Sigmoid colon (tissue), 4 donors: ENCODE results near the gene LPP.

Experiments used
- POLR2AphosphoS5 ChIP-seq, 4 donors: sonication (generic); formaldehyde crosslinking; IDR thresholded peaks; one replicate each; pipeline ENCODE4 v1.6.1; 2017; ENCODE audit warnings: antibody characterized with exemption in 4 of 4
- TF ChIP-seq, protein P1 (sequence below), 4 experiments: fragments of 450-650 bp in 3 of 4; fragments of 200-600 bp in 1 of 4; IDR thresholded peaks; one replicate each; pipeline ENCODE4 v1.5.1; 2016 to 2019; ENCODE audit warnings: antibody characterized with exemption in 4 of 4, mild to moderate bottlenecking in 3 of 4, moderate library complexity in 2 of 4

DNA sequence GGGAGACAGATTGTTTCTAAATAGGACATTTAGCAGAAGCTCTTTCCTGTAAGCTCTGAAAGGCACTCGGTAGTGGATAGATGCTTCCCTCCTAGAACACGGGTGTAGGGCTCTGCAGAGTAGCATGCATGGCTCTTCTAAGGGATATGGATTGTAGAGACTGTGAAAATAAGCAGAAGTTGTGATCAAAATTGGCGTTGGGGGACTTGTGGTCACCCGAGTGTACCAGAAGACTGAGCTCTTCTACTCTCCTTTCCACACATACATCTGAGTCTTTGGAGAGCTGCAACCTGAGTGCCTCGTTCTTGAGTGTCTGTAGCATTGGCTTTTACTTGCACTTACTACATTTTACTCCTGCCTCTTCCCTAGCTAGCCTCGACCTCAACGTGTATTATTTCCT lies 197.7 kb downstream of the LPP start:
- TF ChIP-seq, protein P1, sequence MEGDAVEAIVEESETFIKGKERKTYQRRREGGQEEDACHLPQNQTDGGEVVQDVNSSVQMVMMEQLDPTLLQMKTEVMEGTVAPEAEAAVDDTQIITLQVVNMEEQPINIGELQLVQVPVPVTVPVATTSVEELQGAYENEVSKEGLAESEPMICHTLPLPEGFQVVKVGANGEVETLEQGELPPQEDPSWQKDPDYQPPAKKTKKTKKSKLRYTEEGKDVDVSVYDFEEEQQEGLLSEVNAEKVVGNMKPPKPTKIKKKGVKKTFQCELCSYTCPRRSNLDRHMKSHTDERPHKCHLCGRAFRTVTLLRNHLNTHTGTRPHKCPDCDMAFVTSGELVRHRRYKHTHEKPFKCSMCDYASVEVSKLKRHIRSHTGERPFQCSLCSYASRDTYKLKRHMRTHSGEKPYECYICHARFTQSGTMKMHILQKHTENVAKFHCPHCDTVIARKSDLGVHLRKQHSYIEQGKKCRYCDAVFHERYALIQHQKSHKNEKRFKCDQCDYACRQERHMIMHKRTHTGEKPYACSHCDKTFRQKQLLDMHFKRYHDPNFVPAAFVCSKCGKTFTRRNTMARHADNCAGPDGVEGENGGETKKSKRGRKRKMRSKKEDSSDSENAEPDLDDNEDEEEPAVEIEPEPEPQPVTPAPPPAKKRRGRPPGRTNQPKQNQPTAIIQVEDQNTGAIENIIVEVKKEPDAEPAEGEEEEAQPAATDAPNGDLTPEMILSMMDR (IDR thresholded peaks at IDR 0.05): no peak
- no peak for TF ChIP-seq POLR2AphosphoS5 (IDR thresholded peaks at IDR 0.05)
